ENCODE results near the gene PPP1R9A. TPM values are rescaled to one million over a fixed set of nuclear protein-coding genes. Genes with fewer than 3 reads are reported as not detected.

The PPP1R9A gene
- total and polyA plus RNA-seq, 10 of the 15 experiments (the other 5 are each of a cell fraction or from before 2014, with no cell fraction given), result 0.04 to 0.12 TPM; not detected in 8

GRCh38 chr7:94998266-94999068 is 91.1 kb downstream of the PPP1R9A start:
- CTCF ChIA-PET, result no interaction called here
- Histone ChIP-seq H3K27ac (ENCODE audit: control insufficient read depth, insufficient read depth) (no peak overlapping the region), H3K79me2 (ENCODE audit: control insufficient read depth, insufficient read depth, low read length) (no peaks in the 10 kb centered on the region), H2AFZ (ENCODE audit: control insufficient read depth, low read depth, low read length) (no peak overlapping the region), H3K27me3 (replicated peaks in 1 of 2; ENCODE audit: control insufficient read depth in 2 of 2, insufficient read depth in 2 of 2, low read length in 1 of 2) (no peaks in the 10 kb centered on the region), H3K9me3 (replicated peaks; ENCODE audit: control insufficient read depth, insufficient read depth, low read length) (no peaks in the 10 kb centered on the region), H3K4me2 (ENCODE audit: control insufficient read depth, insufficient read depth) (no peak overlapping the region), H4K20me1 (ENCODE audit: control insufficient read depth, insufficient read depth) (no peaks in the 10 kb centered on the region), H3K4me1 (ENCODE audit: control insufficient read depth, insufficient read depth, low read length) (no peaks in the 10 kb centered on the region), H3K9ac (ENCODE audit: control insufficient read depth, insufficient read depth, low read length) (no peak overlapping the region), H3K4me3 (no peak overlapping the region), H3K36me3 (ENCODE audit: control insufficient read depth in 2 of 2, insufficient read depth in 2 of 2, low read length in 1 of 2) (no peaks in the 10 kb centered on the region)
- SMC1A ChIA-PET (ENCODE audit: uncharacterized antibody, unreplicated experiment), result interaction anchor here (3.1 kb wide), 1 partner anchor 11 kb away, joined by 20 read pairs; no protein-coding TSS in a partner anchor
- DNase-seq (ENCODE audit: low read depth, low spot score) (no peak), FAIRE-seq (no peak), ATAC-seq (no peak)
- RAD21 ChIA-PET (ENCODE audit: unreplicated experiment), result no interaction called here
- in situ Hi-C loops (cut with MboI) (no loop called here), intact Hi-C loops (cut with micrococcal nuclease; ENCODE audit: unreplicated experiment) (no loop called here)
- whole genome bisulfite sequencing (ENCODE audit: insufficient coverage, insufficient replicate concordance, low lambda C conversion rate, missing lambda C conversion rate), result 47% methylated on average over 3 of the region's 3 CpGs
- POLR2A ChIA-PET, result no interaction called here
- BruUV-seq (replicated peaks), result no TSS peak
- TF ChIP-seq RUNX3 (IDR thresholded peaks at IDR 0.05; ENCODE audit: low read length), result no peak
- TF ChIP-seq SREBF2 (IDR thresholded peaks at IDR 0.05; ENCODE audit: low read length), result no peak
- no peak for TF ChIP-seq ZNF217 (IDR thresholded peaks at IDR 0.05)
- no peak for TF ChIP-seq CHD2 (IDR thresholded peaks at IDR 0.05; ENCODE audit: borderline replicate concordance, low read depth, low read length)
- no peak for TF ChIP-seq IRF5 (IDR thresholded peaks at IDR 0.05; ENCODE audit: borderline replicate concordance)
- TF ChIP-seq BCL11A (IDR thresholded peaks at IDR 0.05; ENCODE audit: low read depth, low read length), result no peak
- TF ChIP-seq ZSCAN29 (IDR thresholded peaks at IDR 0.05), result no peak
- TF ChIP-seq ZNF687 (IDR thresholded peaks at IDR 0.05), result no peak
- no peak for TF ChIP-seq KAT2A (conservative IDR thresholded peaks at IDR 0.05; ENCODE audit: control insufficient read depth, low read depth, low read length)
- TF ChIP-seq EZH2 (IDR thresholded peaks at IDR 0.05; ENCODE audit: borderline replicate concordance, control insufficient read depth, low read depth, low read length), result no peak
- no peak for TF ChIP-seq ESRRA (IDR thresholded peaks at IDR 0.05; ENCODE audit: low read length)
- TF ChIP-seq FOXM1 (IDR thresholded peaks at IDR 0.05; ENCODE audit: low read depth, low read length), result no peak
- no peak for TF ChIP-seq BCLAF1 (IDR thresholded peaks at IDR 0.05)
- no peak for TF ChIP-seq BCL3 (IDR thresholded peaks at IDR 0.05; ENCODE audit: borderline replicate concordance, insufficient read depth, low read depth, low read length, poor library complexity, severe bottlenecking)

Measured in GM12878 (cell line).